IPS-18a (cell line): ENCODE data around the gene CAMK2G.

Experiments used
- H3K27ac ChIP-seq: one replicate; pipeline ENCODE4 v1.5.1; 2013; ENCODE audit warnings: low read length
- H3K27me3 ChIP-seq: one replicate; pipeline ENCODE4 v1.6.1; 2013; ENCODE audit warnings: mild to moderate bottlenecking, low read length; ENCODE audit not compliant: control insufficient read depth, insufficient read depth
- H3K36me3 ChIP-seq: one replicate; pipeline ENCODE4 v1.6.1; 2013; ENCODE audit warnings: low read depth, low read length; ENCODE audit not compliant: control insufficient read depth
- H3K4me1 ChIP-seq: one replicate; pipeline ENCODE4 v1.6.1; 2013; ENCODE audit warnings: low read depth, low read length; ENCODE audit not compliant: control insufficient read depth
- H3K4me3 ChIP-seq: one replicate; pipeline ENCODE4 v1.5.1; 2013; ENCODE audit warnings: low read length
- H3K9ac ChIP-seq: one replicate; pipeline ENCODE4 v1.6.1; 2013; ENCODE audit warnings: mild to moderate bottlenecking, low read length, moderate library complexity
- H3K9me3 ChIP-seq: one replicate; pipeline ENCODE4 v1.6.1; 2013; ENCODE audit warnings: low read depth, low read length; ENCODE audit not compliant: control insufficient read depth

Gene CAMK2G

DNA sequence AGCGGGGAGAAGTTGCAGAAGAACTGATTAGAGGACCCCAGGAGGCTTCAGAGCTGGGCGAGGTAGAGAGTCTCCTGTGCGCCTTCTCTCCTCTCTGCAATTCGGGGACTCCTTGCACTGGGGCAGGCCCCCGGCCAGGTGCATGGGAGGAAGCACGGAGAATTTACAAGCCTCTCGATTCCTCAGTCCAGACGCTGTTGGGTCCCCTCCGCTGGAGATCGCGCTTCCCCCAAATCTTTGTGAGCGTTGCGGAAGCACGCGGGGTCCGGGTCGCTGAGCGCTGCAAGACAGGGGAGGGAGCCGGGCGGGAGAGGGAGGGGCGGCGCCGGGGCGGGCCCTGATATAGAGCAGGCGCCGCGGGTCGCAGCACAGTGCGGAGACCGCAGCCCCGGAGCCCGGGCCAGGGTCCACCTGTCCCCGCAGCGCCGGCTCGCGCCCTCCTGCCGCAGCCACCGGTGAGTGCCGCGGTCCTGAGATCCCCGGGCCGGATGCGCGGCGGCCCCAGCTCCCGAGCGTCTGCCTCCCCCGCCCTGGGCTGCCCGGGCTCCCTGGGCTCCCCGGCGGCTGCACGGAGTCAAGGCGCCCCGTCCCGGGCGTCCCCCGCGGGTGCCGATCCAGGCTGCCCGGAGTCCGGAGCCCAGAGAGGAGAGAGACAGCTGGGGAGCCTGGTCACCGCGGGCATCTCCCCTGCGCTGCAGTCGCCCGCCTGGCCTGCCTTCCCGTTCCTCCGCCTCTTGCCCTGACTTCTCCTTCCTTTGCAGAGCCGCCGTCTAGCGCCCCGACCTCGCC, 36.6 kb upstream of the CAMK2G start, which contains the start of gene PLAU:
Gene PLAU, plus strand, starts transcription at position 369 of the 789 bp plus-strand sequence. CDS start 424 bp downstream, outside the sequence.
- Histone ChIP-seq H3K9ac (peak within 1 kb of the TSS; percentile 41), H3K27me3 (peaks cover 32% of the 10 kb centered on the region), H3K36me3 (peaks cover 5% of the 10 kb centered on the region), H3K9me3 (no peaks in the 10 kb centered on the region), H3K4me1 (peaks cover 38% of the 10 kb centered on the region), H3K27ac (no peak within 1 kb of the TSS), H3K4me3 (peak within 1 kb of the TSS; percentile 83)

DNA sequence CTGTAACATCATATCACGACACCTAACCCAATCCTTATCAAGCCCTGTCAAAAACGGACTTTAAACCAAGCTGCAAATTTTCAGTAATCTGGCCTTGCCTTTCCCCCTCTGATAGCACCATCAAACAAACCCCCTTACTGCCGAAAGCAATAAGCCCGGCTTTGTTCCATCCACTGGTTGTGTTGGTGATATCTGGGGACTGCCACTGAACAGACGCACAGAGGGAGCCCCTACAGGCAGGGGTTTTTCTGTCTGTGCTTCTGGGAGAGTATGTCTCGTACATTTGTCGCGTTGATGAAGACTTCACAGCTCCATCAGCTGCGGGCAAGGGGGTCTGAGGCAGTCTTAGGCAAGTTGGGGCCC, 36.0 kb upstream of the CAMK2G start:
- H3K27ac ChIP-seq, result no peak overlapping the region
- peaks cover 4% of the 10 kb centered on the region for H3K36me3 ChIP-seq
- peaks cover 32% of the 10 kb centered on the region for H3K27me3 ChIP-seq
- peaks cover 43% of the 10 kb centered on the region for H3K4me1 ChIP-seq
- no peaks in the 10 kb centered on the region for H3K9me3 ChIP-seq
- peak overlapping the region; percentile 83 for H3K4me3 ChIP-seq
- H3K9ac ChIP-seq, result peak overlapping the region; percentile 41

DNA sequence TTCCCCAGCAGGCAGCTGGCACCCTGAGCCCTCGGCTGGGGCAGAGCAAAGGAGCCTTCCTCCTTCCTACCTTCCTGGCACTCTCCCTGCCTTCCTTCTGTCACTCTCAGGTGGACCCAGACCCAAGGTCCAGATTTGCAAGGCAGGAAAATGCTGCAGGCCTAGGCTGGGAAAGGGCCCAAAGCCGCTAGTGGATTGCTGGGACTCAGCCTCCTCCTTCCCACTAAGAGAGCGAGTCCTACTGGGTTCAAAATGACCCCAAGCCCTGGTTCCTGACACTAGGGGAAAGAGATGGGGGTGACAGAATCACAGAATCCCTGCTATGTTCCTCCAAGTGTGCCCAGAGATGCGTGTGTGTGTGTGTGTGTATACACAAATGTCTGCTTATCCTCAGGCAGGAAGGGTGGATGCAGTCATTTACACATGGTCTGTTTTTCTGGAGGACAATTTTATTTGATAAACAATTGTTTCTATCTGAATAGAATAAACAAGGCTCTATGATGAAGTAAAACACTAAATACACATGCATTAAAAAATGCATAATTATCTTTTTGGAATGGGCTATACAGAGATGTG, 35.3 kb upstream of the CAMK2G start:
- H3K4me1 ChIP-seq, result peaks cover 46% of the 10 kb centered on the region
- H3K36me3 ChIP-seq, result no peaks in the 10 kb centered on the region
- H3K27me3 ChIP-seq, result peaks cover 32% of the 10 kb centered on the region
- H3K9me3 ChIP-seq, result no peaks in the 10 kb centered on the region
- no peak overlapping the region for H3K4me3 ChIP-seq
- no peak overlapping the region for H3K9ac ChIP-seq
- H3K27ac ChIP-seq, result no peak overlapping the region

DNA sequence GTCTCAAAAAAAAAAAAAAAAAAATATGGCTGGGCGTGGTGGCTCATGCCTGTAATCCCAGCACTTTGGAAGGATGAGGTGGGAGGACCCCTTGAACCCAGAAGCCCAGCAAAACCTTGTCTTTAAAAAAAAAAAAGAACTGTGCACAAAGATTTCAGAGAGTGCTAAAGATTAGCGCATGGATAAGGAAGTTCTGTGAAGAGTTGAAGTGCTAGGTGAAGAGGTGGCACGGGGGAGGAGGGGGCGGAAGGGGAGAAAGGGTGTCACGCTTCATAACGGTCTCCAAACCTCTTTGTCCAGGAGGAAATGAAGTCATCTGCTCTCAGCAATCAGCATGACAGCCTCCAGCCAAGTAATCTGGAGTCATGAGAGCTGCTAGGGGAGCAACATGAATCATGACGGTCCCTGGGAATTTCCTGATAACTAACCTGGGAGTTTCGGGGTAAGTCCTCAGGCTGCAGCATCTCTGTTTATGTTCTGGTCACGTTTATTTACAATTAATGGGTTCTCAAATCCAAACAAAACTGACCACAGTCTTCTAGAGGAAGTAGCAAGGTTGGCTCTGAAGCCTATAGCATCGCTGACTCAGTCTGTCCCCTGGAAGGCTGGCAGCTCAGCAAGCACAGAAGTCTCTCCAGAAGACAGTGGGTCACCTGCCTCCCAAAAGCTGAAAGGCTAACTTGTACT, 34.6 kb upstream of the CAMK2G start:
- no peak overlapping the region for H3K9ac ChIP-seq
- no peaks in the 10 kb centered on the region for H3K36me3 ChIP-seq
- peaks cover 40% of the 10 kb centered on the region for H3K4me1 ChIP-seq
- no peaks in the 10 kb centered on the region for H3K9me3 ChIP-seq
- H3K27ac ChIP-seq, result no peak overlapping the region
- no peak overlapping the region for H3K4me3 ChIP-seq
- peaks cover 32% of the 10 kb centered on the region for H3K27me3 ChIP-seq

DNA sequence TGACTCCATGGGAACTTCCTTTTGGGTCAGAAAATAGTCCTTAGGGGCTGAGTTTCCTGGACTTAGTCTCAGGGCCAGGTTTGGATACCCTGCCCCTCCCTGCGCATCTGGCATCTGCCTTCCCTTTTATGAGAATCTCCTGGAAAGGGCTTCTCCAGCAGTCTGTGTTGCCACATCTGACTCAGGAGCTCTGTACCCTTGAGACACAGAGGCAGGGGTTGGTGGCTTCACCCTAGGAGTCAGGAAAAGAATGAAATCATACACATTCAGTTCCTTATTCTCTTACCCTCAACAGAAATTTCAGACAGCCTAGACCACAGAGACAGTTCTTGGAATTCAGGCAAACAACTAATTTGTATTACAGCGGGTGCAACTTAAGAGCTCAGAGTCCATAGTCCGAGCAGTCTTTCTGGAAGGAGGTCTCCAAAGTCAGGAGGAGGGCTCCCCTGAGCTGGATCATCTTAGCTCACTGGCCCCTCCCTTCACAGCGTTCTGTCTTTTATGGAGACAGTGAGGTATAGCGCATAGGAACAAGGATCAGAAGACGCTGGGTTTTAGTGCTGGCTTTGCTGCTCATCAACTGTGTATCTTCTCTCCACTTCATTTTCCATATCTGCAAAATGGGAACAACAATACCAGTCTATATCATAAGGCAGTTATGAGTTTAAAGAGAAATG, 33.6 kb upstream of the CAMK2G start:
- no peak overlapping the region for H3K9ac ChIP-seq

DNA sequence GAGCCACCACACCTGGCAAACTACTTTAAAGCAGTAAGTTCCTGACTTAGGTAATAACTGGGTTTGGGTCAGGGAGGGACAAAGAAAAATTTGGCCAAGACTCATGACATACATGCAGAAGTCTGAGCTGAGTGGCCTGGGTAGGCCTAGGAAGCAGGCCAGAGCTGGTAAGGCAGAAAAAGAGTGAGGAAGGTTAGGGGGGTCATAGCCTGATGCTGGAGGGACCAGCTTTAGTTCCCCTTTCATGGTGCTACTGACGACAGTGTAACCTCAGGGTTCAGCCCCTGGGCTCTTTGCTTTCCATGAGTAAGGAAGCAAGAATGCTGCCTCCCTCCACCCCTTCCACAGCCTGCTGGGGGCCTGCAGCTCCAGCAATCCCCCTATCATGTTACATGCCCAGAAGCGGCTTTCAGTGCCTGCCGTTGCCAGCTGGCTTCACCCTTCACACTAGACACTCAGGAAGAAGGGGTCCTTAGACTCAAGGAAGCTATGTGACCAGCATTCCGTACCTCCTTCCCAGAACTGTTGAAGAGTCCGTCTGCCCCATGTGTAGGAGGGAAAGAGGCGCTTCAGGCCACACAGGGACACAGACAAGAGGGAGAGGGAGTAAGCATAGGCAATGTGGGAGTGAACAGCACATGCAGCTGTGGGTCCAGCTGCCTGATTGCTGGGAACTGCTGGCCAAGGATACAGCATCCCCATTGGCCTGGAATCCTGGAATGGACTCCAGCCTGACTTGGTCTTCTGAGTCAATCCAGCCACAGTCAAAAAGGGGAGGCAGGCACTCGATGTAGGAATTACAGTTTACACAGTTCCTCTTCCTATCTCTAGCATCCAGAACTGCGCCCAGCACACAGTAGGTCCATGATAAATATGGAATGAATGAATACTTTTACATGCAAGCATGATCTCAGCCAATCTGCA, 32.4 kb upstream of the CAMK2G start:
- Histone ChIP-seq H3K36me3 (no peaks in the 10 kb centered on the region), H3K9me3 (no peaks in the 10 kb centered on the region), H3K9ac (no peak overlapping the region), H3K27ac (no peak overlapping the region), H3K4me3 (no peak overlapping the region), H3K27me3 (peaks cover 24% of the 10 kb centered on the region), H3K4me1 (peaks cover 37% of the 10 kb centered on the region)

More for the DNA sequence above, 33.6 kb upstream of the CAMK2G start:
- no peak overlapping the region for H3K4me3 ChIP-seq
- H3K27ac ChIP-seq, result no peak overlapping the region
- no peaks in the 10 kb centered on the region for H3K9me3 ChIP-seq
- no peaks in the 10 kb centered on the region for H3K36me3 ChIP-seq
- H3K4me1 ChIP-seq, result peaks cover 37% of the 10 kb centered on the region
- peaks cover 32% of the 10 kb centered on the region for H3K27me3 ChIP-seq

DNA sequence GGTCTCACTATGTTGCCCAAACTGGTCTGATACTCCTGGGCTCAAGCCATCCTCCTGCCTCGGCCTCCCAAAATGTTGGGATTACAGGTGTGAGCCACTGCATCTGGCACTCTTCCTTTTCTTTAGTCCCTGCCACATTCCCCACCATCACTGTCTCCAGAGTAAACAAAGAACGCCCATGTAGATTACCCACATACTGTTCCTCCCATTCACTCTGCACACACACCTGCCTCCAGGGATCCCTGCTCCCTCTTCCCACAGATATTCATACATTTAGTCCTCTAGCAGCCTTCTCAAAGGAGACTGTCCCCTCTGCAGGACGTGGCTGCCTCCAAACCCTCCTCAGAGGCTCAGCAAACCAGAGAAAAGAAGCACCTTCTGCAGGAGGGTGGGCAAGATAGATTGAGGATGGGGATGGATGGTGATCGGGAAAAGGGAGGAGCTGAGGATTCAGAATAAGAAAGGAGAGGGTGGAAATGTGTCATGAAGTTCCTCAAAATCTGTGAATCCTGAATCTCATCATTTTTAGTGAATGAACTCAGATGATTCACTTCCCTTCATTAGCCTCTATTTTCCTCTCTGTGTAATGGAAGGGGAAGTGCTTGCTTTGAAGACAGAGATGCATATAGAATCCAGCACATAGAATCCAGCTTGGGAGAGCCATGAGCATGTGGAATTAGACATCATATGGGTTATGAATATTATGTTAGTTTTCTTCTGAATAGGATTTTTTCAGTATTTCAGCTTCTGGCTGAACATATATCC, 31.1 kb upstream of the CAMK2G start:
- H3K4me3 ChIP-seq, result no peak overlapping the region
- no peaks in the 10 kb centered on the region for H3K9me3 ChIP-seq
- no peaks in the 10 kb centered on the region for H3K36me3 ChIP-seq
- peaks cover 35% of the 10 kb centered on the region for H3K4me1 ChIP-seq
- H3K9ac ChIP-seq, result no peak overlapping the region
- H3K27ac ChIP-seq, result no peak overlapping the region
- H3K27me3 ChIP-seq, result peaks cover 17% of the 10 kb centered on the region

DNA sequence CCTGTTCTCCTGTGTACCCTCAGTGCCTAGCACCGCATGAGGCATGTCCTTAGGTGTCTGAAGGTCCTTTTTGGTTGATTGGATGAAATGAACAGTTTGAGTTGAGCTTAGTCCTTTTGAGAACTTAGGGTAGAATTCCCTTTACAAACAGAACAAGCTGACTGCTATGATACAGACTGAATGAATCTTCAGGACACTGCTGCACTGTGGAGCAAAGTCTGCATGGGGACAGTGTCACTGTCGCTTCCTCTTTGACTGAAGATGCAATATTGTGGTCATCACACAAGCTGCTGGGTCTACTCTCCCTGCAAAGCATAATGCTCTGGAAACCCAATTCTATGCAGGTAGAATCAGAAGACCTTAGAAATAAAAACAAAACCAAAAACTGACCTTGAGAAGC, 28.0 kb upstream of the CAMK2G start:
- Histone ChIP-seq H3K27ac (no peak overlapping the region), H3K4me1 (peaks cover 21% of the 10 kb centered on the region)

DNA sequence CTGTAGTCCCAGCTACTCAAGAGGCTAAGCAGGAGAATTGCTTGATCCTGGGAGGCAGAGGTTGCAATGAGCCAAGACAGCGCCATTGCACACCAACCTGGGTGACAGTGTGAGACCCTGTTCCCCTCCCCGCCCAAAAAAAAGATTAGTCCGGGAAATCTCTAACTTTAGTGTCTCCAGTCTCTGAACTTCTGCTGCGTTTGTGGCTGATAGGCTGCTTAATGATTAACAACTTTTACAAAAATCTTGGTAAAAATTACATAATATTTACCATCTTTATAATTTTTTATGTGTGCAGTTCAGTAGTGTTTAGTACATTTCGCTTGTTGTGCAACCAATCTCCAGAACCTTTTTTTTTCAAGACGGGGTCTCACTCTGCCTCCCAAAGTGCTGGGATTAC, 26.9 kb upstream of the CAMK2G start:
- Histone ChIP-seq H3K9ac (no peak overlapping the region), H3K27me3 (no peaks in the 10 kb centered on the region), H3K27ac (no peak overlapping the region), H3K4me1 (peaks cover 11% of the 10 kb centered on the region), H3K9me3 (no peaks in the 10 kb centered on the region), H3K36me3 (no peaks in the 10 kb centered on the region), H3K4me3 (no peak overlapping the region)

More for the DNA sequence above, 28.0 kb upstream of the CAMK2G start:
- Histone ChIP-seq H3K27me3 (no peaks in the 10 kb centered on the region), H3K9me3 (no peaks in the 10 kb centered on the region), H3K36me3 (no peaks in the 10 kb centered on the region), H3K9ac (no peak overlapping the region), H3K4me3 (no peak overlapping the region)

DNA sequence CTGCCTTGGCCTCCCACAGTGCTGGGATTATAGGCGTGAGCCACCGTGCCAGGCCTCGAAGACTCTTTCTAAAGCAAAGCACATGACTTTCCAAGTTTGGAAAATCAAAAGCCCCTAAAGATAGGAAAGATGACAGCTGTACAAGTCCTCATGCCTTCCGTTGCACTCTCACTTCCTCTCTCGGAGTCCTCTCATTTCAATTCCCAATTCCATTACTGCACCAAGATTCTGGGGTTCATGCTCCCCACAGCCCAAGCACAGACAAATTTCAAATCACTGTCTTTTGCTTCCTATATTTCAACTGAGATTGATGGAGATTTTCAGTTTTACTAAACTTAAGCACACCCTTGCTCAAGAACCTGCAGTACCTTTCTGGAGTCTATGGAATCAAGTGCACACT, 25.7 kb upstream of the CAMK2G start:
- no peak overlapping the region for H3K27ac ChIP-seq

More for the DNA sequence above, 25.7 kb upstream of the CAMK2G start:
- Histone ChIP-seq H3K27me3 (no peaks in the 10 kb centered on the region), H3K4me1 (no peaks in the 10 kb centered on the region), H3K9ac (no peak overlapping the region), H3K9me3 (no peaks in the 10 kb centered on the region), H3K36me3 (no peaks in the 10 kb centered on the region), H3K4me3 (no peak overlapping the region)
